Retinal pigment epithelial cell (primary cell): ENCODE results near the gene MICALL1.

Source experiments
- DNase-seq: peaks from one replicate; pipeline ENCODE4 v3.0.0-alpha.2; 2010; ENCODE audit warnings: low read depth
- H3K4me3 ChIP-seq: 2 replicates; pipeline ENCODE4 v1.5.1; 2011; ENCODE audit warnings: mild to moderate bottlenecking, low read length, control low read depth, moderate library complexity
- CTCF ChIP-seq: conservative IDR thresholded peaks from 2 replicates; pipeline ENCODE4 v1.5.1; 2011; ENCODE audit warnings: low read depth, low read length, control low read depth, inconsistent platforms

Gene MICALL1

GRCh38 chr22:37990301-37990700 lies 84.2 kb downstream of the MICALL1 start:
- no peak overlapping the region for H3K4me3 ChIP-seq
- no peak for DNase-seq

GRCh38 chr22:37990862-37991261 lies 84.8 kb downstream of the MICALL1 start:
- no peak for TF ChIP-seq CTCF
- no peak overlapping the region for H3K4me3 ChIP-seq
- no peak for DNase-seq

More at GRCh38 chr22:37990301-37990700, 84.2 kb downstream of the MICALL1 start:
- no peak for TF ChIP-seq CTCF

GRCh38 chr22:37991731-37992442 lies 85.8 kb downstream of the MICALL1 start:
- no peak overlapping the region for H3K4me3 ChIP-seq
- no peak for TF ChIP-seq CTCF
- DNase-seq = no peak
